Brain pericyte (primary cell): ENCODE data around the gene HFM1.
"Not testable (repeated sequence)": the region's sequence is repeated elsewhere in the genome, so short reads cannot be mapped to it uniquely, and the experiment has no call there.

Experiments
- DNase-seq: peaks from one replicate; pipeline ENCODE4 v3.0.0-alpha.2; 2012; ENCODE audit warnings: low read depth, low spot score

Gene HFM1

DNA sequence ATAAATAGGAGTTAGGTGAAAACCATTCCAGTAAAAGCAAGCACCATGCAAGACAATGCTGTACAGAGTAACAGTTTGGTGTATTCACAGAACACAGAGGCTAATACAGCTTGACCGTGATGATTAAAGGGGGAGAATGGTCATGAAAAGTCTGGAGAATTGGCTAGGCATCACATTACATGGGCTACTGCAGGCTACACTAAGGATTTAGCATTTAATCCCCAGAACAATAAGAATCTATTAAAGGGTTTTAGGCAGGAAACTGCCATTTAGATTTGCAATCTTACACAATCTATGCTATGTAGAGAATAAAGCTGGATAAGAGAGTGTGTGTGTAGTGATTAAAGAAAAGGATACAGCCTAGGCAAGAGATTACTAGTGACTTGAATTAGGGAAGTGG, 30.6 kb downstream of the HFM1 start:
- no peak for DNase-seq

GRCh38 chr1:91372230-91372629, 32.4 kb downstream of the HFM1 start:
- DNase-seq = not testable (repeated sequence)

- no peak for DNase-seq
Measured at GRCh38 chr1:91349524-91349923, 55.1 kb downstream of the HFM1 start.

DNA sequence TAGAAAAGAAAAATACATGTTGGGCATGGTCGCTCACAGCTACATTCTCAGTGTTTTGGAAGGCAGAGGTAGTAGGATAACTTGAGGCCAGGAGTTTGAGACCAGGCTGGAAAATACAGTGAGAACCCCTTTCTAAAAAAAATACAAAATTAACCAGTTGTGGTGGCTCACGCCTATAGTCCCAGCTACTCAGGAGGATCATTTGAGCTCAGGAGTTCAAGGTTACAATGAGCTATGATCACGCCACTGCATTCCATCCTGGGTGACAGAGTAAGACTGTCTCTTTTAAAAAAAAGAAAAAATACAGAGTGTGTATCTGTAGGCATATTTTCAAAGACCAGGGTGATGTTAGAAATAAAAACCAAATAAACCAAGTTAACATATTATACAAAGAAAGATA, 57.8 kb downstream of the HFM1 start:
- no peak for DNase-seq

- no peak for DNase-seq
Measured at GRCh38 chr1:91345395-91346005, 59.1 kb downstream of the HFM1 start.

- no peak for DNase-seq
Measured at GRCh38 chr1:91338501-91338900, 66.1 kb downstream of the HFM1 start.

DNA sequence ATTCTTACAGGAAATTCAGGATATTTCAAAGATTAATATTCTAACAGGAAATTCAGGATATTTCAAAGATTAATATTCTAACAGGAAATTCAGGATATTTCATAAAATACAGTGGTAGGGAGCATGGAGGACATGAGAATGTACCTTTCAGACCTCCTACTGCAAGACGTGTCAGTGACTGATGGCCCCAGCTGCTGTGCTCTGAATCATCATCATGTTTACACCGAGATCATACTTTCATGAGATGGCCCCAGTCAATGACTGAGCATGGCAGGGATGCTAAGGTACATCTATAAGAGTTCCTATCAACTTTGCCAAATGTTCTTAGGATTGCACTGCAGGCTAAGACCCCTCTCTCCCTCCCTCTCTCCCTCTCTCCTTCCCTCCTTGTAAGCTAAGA, 69.0 kb downstream of the HFM1 start:
- no peak for DNase-seq

DNA sequence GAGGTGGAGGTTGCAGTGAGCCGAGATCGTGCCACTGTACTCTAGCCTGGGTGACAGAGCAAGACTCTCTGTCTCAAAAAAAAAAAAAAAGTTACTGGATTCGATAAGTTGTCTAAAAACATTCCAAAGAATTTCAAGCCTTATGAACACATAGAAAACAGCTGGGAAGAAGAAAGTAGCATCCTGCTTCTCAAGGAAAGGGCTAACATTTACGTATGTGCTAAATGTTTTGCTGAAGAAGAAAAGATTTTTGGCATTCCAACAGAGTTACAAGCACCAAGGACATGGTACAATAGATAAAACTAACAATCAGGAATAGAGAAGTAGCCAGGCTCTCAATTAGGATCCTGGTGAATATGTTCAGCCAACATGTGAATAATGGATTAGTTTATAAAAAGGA, 69.8 kb downstream of the HFM1 start:
- no peak for DNase-seq

- no peak for DNase-seq
Measured at GRCh38 chr1:91325456-91325855, 79.2 kb downstream of the HFM1 start.

GRCh38 chr1:91314643-91315042, 90.0 kb downstream of the HFM1 start:
- no peak for DNase-seq

GRCh38 chr1:91311672-91312071, 93.0 kb downstream of the HFM1 start:
- DNase-seq = no peak

GRCh38 chr1:91308544-91308943, 96.1 kb downstream of the HFM1 start:
- no peak for DNase-seq

- DNase-seq = no peak
Measured at GRCh38 chr1:91307784-91308409, 96.7 kb downstream of the HFM1 start.

GRCh38 chr1:91303165-91303564, 101.5 kb downstream of the HFM1 start:
- DNase-seq = no peak

DNA sequence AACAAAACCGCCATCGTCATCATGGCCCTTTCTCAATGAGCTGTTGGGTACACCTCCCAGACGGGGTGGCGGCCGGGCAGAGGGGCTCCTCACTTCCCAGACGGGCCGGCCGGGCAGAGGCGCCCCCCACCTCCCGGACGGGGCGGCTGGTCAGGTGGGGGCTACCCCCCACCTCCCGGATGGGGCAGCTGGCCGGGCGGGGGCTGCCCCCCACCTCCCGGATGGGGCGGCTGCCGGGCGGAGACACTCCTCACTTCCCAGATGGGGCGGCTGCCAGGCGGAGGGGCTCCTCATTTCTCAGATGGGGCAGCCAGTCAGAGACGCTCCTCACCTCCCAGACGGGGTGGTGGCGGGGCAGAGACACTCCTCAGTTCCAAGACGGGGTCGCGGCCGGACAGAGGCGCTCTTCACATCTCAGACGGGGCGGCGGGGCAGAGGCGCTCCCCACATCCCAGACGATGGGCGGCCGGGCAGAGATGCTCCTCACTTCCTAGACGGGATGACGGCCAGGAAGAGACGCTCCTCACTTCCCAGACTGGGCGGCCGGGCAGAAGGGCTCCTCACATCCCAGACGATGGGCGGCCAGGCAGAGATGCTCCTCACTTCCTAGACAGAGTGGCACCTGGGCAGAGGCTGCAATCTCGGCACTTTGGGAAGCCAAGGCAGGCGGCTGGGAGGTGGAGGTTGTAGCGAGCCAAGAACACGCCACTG, 115.6 kb downstream of the HFM1 start:
- not testable (repeated sequence) for DNase-seq

DNA sequence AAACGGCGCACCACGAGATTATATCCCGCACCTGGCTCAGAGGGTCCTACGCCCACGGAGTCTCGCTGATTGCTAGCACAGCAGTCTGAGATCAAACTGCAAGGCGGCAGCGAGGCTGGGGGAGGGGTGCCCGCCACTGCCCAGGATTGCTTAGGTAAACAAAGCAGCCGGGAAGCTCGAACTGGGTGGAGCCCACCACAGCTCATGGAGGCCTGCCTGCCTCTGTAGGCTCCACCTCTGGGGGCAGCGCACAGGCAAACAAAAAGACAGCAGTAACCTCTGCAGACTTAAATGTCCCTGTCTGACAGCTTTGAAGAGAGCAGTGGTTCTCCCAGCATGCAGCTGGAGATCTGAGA, 117.7 kb downstream of the HFM1 start:
- not testable (repeated sequence) for DNase-seq

DNA sequence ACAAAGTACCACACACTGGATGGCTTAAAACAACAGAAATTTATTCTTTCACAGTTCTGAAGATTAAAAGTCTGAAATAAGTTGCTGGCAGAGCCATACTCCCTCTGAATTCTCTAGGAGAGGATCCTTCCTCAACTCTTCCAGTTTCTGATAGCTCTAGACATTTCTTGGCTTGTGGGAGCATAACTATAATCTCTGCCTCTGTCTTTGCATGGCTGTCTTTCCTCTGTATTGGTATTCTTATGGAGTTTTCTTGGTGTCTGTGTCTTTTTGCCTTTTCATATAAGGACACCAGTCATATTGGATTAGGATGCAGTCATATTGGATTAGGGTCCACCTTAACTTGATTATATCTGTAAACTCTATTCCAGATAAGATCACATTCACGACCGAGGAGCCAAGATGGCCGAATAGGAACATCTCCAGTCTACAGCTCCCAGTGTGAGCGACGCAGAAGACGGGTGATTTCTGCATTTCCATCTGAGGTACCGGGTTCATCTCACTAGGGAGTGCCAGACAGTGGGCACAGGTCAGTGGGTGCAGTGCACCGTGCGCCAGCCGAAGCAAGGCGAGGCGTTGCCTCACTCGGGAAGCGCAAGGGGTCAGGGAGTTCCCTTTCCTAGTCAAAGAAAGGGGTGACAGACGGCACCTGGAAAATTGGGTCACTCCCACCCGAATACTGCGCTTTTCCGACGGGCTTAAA, 118.2 kb downstream of the HFM1 start:
- DNase-seq = not testable (repeated sequence)

DNA sequence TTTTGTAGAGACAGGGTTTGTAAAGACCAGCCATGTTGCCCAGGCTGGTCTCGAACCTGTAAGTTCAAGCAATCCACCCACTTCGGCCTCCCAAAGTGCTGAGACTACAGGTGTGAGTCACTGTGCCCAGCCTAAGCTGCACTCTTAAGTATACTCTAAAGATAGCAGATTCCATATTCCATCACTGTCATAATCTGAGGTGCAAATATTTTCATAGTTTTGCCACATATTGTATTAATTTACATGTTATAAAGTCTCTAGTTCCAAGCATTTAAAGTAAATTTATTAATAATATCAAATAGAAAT, 121.3 kb downstream of the HFM1 start:
- DNase-seq = no peak

- peak; percentile 20 for DNase-seq
Measured at GRCh38 chr1:91282695-91283420, 121.8 kb downstream of the HFM1 start.

DNA sequence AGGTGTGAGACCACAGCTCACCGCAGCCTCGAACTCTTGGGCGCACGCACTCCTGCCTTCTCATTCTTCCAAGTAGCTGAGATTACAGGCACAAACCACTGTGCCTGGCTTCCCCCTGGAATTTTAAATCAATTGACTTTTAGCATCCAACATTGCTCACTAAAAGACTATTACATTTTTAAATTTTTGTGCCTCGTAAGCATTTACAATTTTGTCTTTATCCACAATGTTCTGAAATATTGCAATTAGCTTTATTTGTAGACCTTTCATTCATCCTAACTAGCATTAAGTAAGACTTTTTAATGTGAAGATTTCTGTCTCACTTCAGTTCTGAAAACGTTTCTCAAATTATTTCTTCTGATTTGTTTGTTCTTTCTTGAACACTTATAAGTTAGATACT, 122.9 kb downstream of the HFM1 start:
- no peak for DNase-seq

- no peak for DNase-seq
Measured at GRCh38 chr1:91278754-91279153, 125.9 kb downstream of the HFM1 start.

DNA sequence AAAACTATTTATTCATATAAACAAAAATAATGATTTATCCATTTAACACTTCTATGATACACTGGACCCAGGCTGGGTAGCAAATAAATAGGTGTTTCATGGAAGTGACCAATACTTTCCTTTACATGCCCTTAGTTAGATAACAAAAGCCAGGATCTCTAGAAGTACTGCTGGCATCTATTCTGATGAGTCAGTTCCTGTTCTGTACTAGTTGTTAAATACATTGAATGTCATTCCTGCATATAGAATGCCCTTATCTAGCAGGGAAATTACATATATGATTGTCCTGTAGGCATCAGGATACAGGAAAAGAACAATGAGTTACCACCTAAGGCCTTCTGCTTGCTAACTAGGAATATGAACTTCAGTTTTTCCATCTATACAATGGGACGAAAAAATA, 130.8 kb downstream of the HFM1 start:
- no peak for DNase-seq
